ENCODE data around the gene IFNLR1. TPM values are rescaled to one million over a fixed set of nuclear protein-coding genes. Genes with fewer than 3 reads are reported as not detected.

Gene IFNLR1
- total and polyA plus RNA-seq, 2 experiments from 2014 or later = 6.4 to 7.5 TPM

GRCh38 chr1:24224086-24224485 is 37.0 kb upstream of the IFNLR1 start:
- Histone ChIP-seq H3K27me3 (no peaks in the 10 kb centered on the region), H3K27ac (no peak overlapping the region), H3K9me2 (replicated peaks; ENCODE audit: insufficient read depth) (no peaks in the 10 kb centered on the region), H3K79me2 (no peaks in the 10 kb centered on the region), H2AFZ (no peak overlapping the region), H3K4me3 (no peak overlapping the region), H3K9me3 (ENCODE audit: low read depth) (no peaks in the 10 kb centered on the region), H3K4me2 (no peak overlapping the region), H3K4me1 (ENCODE audit: insufficient read depth) (peaks cover 6% of the 10 kb centered on the region), H4K20me1 (ENCODE audit: insufficient read depth, poor library complexity, severe bottlenecking) (no peaks in the 10 kb centered on the region), H3K36me3 (replicated peaks; ENCODE audit: insufficient read depth, low read depth) (no peaks in the 10 kb centered on the region)
- no peak for DNase-seq (ENCODE audit: low spot score)
- TF ChIP-seq EZH2phosphoT487 (IDR thresholded peaks at IDR 0.05; ENCODE audit: low read depth, severe bottlenecking, unreplicated experiment) = no peak
- TF ChIP-seq EZH2 (IDR thresholded peaks at IDR 0.05; ENCODE audit: borderline replicate concordance) = no peak
- no peak for TF ChIP-seq CTCF (IDR thresholded peaks at IDR 0.05; ENCODE audit: poor library complexity)
- WGBS (ENCODE audit: low lambda C conversion rate, missing lambda C conversion rate) = 89% methylated on average over 2 of the region's 2 CpGs

- TF ChIP-seq EZH2phosphoT487 (IDR thresholded peaks at IDR 0.05; ENCODE audit: low read depth, severe bottlenecking, unreplicated experiment) = no peak
- TF ChIP-seq EZH2 (IDR thresholded peaks at IDR 0.05; ENCODE audit: borderline replicate concordance) = no peak
- no peak for TF ChIP-seq CTCF (IDR thresholded peaks at IDR 0.05; ENCODE audit: poor library complexity)
- Histone ChIP-seq H3K4me3 (no peak overlapping the region), H3K4me1 (ENCODE audit: insufficient read depth) (peaks cover 6% of the 10 kb centered on the region), H2AFZ (no peak overlapping the region), H3K36me3 (replicated peaks; ENCODE audit: insufficient read depth, low read depth) (no peaks in the 10 kb centered on the region), H3K9me3 (ENCODE audit: low read depth) (no peaks in the 10 kb centered on the region), H3K27me3 (no peaks in the 10 kb centered on the region), H3K79me2 (no peaks in the 10 kb centered on the region), H4K20me1 (ENCODE audit: insufficient read depth, poor library complexity, severe bottlenecking) (no peaks in the 10 kb centered on the region), H3K9me2 (replicated peaks; ENCODE audit: insufficient read depth) (no peaks in the 10 kb centered on the region), H3K4me2 (no peak overlapping the region), H3K27ac (peak overlapping the region; percentile 54)
- 52% methylated on average over 1 of the region's 1 CpG for WGBS (ENCODE audit: low lambda C conversion rate, missing lambda C conversion rate)
- no peak for DNase-seq (ENCODE audit: low spot score)
Measured at GRCh38 chr1:24222793-24223192, 35.7 kb upstream of the IFNLR1 start.

- H3K9me3 ChIP-seq (ENCODE audit: low read depth) = no peaks in the 10 kb centered on the region
- no peak overlapping the region for H2AFZ ChIP-seq
- no peaks in the 10 kb centered on the region for H3K9me2 ChIP-seq (replicated peaks; ENCODE audit: insufficient read depth)
- H4K20me1 ChIP-seq (ENCODE audit: insufficient read depth, poor library complexity, severe bottlenecking) = no peaks in the 10 kb centered on the region
- DNase-seq (ENCODE audit: low spot score) = no peak
- peaks cover 6% of the 10 kb centered on the region for H3K4me1 ChIP-seq (ENCODE audit: insufficient read depth)
- H3K27me3 ChIP-seq = no peaks in the 10 kb centered on the region
- H3K4me2 ChIP-seq = no peak overlapping the region
- no peak overlapping the region for H3K4me3 ChIP-seq
- H3K79me2 ChIP-seq = no peaks in the 10 kb centered on the region
- H3K36me3 ChIP-seq (replicated peaks; ENCODE audit: insufficient read depth, low read depth) = no peaks in the 10 kb centered on the region
- H3K27ac ChIP-seq = no peak overlapping the region
- WGBS (ENCODE audit: low lambda C conversion rate, missing lambda C conversion rate) = 76% methylated on average over 9 of the region's 9 CpGs
- TF ChIP-seq CTCF (IDR thresholded peaks at IDR 0.05; ENCODE audit: poor library complexity) (no peak), EZH2phosphoT487 (IDR thresholded peaks at IDR 0.05; ENCODE audit: low read depth, severe bottlenecking, unreplicated experiment) (no peak), EZH2 (IDR thresholded peaks at IDR 0.05; ENCODE audit: borderline replicate concordance) (no peak)
Measured at GRCh38 chr1:24222008-24222605, 35.0 kb upstream of the IFNLR1 start.
